ENCODE results near the gene SCGB1A1. TPM values are rescaled to one million over a fixed set of nuclear protein-coding genes. Genes with fewer than 3 reads are reported as not detected.

SCGB1A1 gene
- polyA plus RNA-seq, 4 donors: 4.6 to 11.2 TPM; not detected in 2

DNA sequence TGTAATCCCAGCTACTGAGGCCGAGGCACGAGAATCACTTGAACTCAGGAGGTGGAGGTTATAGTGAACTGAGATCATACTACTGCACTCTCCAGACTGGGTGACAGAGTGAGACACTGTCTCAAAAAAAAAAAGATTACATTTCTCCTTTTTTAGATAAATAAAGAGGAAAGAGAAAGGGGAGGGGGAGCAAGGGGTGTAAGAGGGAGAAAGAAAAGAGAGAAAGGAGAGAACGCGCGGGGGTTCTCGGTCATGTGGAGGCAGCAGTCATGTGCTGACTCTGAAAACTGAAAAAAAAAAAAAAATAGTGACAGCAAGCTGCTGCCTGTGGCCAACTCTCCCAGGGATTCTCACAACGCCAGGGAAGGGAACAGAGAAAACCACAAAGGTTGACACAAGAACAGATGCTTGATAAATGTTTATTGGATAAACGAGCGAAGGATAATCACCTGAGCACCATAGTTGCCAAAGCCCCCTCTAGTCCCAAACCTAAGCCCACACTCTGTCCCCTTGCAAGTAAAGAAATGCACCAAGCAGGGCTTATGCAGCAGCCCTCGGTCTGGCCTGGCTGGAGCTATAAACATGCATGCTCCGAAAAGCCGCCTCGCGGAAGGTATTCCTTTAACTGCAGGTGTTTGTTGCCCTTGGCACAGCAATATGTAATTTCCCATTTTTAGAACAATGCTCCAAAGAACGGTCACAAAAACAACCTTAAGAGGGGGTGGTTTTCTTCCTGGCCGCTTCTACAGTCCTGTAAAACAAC lies 14.5 kb downstream of the SCGB1A1 start:
- DNase-seq (no peak), FAIRE-seq (no peak)
- WGBS, 3 donors: 18 to 41% (median 33%) methylated on average over 16 of the region's 16 CpGs
- Histone ChIP-seq H3K36me3 (ENCODE audit: control insufficient read depth in 3 of 3, insufficient read depth in 2 of 3, low read depth in 1 of 3, low read length in 3 of 3) (no peaks in the 10 kb centered on the region), H3K4me1 (ENCODE audit: control insufficient read depth in 3 of 3, insufficient read depth in 2 of 3, low read depth in 1 of 3, low read length in 2 of 3) (peaks cover 4 to 46% (median 9%) of the 10 kb centered on the region in 3 donors), H3K27me3 (ENCODE audit: control insufficient read depth in 3 of 3, insufficient read depth in 3 of 3, low read length in 3 of 3) (no peaks in the 10 kb centered on the region), H3K9me3 (ENCODE audit: control insufficient read depth in 2 of 2, insufficient read depth in 1 of 2, low read depth in 1 of 2, low read length in 1 of 2) (no peaks in the 10 kb centered on the region), H3K4me3 (ENCODE audit: low read depth in 1 of 3, low read length in 3 of 3) (no peak overlapping the region), H3K27ac (ENCODE audit: low read depth in 1 of 3, low read length in 2 of 3) (peak overlapping the region in 1 of 3 donors; percentile 21)

DNA sequence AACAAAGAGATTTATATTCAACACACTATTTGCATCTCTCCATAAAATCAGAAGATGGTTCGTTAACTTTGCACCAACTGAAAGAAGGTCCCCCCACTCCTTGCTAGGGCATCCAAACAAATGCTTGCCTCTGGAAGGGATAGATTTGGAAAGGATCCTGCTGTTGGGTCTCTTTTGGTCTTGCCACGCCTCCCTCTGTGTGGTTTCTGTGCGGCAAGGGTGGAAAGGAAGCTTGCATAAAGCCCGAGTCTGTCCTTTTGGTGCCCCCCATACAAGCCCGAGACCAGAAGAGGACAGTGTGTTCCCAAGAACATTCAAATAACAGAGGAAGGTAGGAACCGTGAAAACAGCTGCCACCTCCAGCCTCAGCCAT lies 15.1 kb downstream of the SCGB1A1 start:
- FAIRE-seq (no peak), DNase-seq (no peak)
- Histone ChIP-seq H3K4me1 (ENCODE audit: control insufficient read depth in 3 of 3, insufficient read depth in 2 of 3, low read depth in 1 of 3, low read length in 2 of 3) (peaks cover 4 to 46% (median 9%) of the 10 kb centered on the region in 3 donors), H3K36me3 (ENCODE audit: control insufficient read depth in 3 of 3, insufficient read depth in 2 of 3, low read depth in 1 of 3, low read length in 3 of 3) (no peaks in the 10 kb centered on the region), H3K4me3 (ENCODE audit: low read depth in 1 of 3, low read length in 3 of 3) (no peak overlapping the region), H3K27me3 (ENCODE audit: control insufficient read depth in 3 of 3, insufficient read depth in 3 of 3, low read length in 3 of 3) (no peaks in the 10 kb centered on the region), H3K9me3 (ENCODE audit: control insufficient read depth in 2 of 2, insufficient read depth in 1 of 2, low read depth in 1 of 2, low read length in 1 of 2) (no peaks in the 10 kb centered on the region), H3K27ac (ENCODE audit: low read depth in 1 of 3, low read length in 2 of 3) (peak overlapping the region in 1 of 3 donors; percentile 70)
- 42 to 52% (median 51%) methylated on average over 6 of the region's 6 CpGs for WGBS, 3 donors

DNA sequence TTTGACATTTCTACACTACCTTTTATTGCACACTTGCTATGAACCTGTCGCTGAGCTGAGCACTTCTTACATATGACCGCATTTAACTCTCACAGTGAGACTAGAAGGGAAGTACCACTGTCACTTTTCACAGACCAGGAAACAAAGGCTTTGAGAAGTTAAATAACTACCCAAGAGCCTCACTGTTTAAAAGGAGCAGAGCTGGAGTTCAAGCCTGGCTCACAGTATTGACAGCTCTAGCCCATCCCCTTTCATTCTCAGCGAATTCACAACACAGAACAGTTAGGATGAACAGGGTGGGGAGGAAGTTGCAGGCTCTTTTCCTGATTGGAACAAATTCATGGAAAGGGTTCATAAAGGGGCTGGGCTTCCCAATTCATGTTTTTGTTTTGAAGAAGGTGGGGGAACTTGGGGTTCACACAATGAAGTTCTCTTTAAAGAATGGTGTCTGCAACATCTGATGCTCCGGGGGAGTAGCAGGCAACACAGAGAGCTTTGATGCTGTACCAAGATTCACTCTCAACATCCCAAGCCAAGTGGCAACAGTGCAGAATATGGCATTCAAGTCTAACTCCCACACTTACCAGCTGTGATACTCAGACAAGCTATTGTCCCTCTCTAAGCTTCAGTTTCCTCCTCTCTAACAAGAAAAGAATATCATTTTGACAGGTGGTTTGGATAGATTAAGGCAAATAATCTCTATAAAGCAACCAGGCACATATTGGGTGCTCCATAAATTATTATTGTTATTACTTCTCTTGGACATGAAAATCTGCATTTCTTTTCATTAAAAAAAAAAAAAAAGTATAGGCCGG lies 17.2 kb downstream of the SCGB1A1 start:
- no peaks in the 10 kb centered on the region for H3K9me3 ChIP-seq (ENCODE audit: control insufficient read depth in 2 of 2, insufficient read depth in 1 of 2, low read depth in 1 of 2, low read length in 1 of 2)
- DNase-seq (peak in 1 of 2 donors; percentile 40), FAIRE-seq (no peak)
- H3K4me3 ChIP-seq (ENCODE audit: low read depth in 1 of 3, low read length in 3 of 3): no peak overlapping the region
- H3K27ac ChIP-seq (ENCODE audit: low read depth in 1 of 3, low read length in 2 of 3): peak overlapping the region in 2 of 3 donors; percentile 3 to 29
- 57 to 66% (median 63%) methylated on average over 5 of the region's 5 CpGs for WGBS, 3 donors
- peaks cover 4 to 52% (median 9%) of the 10 kb centered on the region in 3 donors for H3K4me1 ChIP-seq (ENCODE audit: control insufficient read depth in 3 of 3, insufficient read depth in 2 of 3, low read depth in 1 of 3, low read length in 2 of 3)
- H3K36me3 ChIP-seq (ENCODE audit: control insufficient read depth in 3 of 3, insufficient read depth in 2 of 3, low read depth in 1 of 3, low read length in 3 of 3): no peaks in the 10 kb centered on the region
- no peaks in the 10 kb centered on the region for H3K27me3 ChIP-seq (ENCODE audit: control insufficient read depth in 3 of 3, insufficient read depth in 3 of 3, low read length in 3 of 3)

DNA sequence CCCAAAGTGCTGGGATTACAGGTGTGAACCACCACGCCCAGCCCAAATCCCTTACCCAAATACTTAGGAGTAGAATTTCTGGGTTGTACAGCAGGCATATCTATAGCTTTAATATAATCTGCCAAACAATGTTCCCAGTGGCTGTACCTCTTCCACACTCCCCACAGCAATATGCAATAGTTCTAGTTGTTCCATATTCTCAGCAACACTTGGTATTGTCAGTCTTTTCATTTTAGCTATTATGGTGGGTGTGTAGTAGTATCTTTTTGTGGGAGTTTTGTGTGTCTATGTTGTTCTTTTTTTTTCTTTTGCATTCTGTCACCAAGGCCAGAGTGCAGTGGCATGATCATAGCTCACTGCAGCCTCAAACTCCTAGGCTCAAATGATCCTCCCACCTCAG lies 18.8 kb downstream of the SCGB1A1 start:
- Histone ChIP-seq H3K36me3 (ENCODE audit: control insufficient read depth in 3 of 3, insufficient read depth in 2 of 3, low read depth in 1 of 3, low read length in 3 of 3) (no peaks in the 10 kb centered on the region), H3K27me3 (ENCODE audit: control insufficient read depth in 3 of 3, insufficient read depth in 3 of 3, low read length in 3 of 3) (no peaks in the 10 kb centered on the region), H3K9me3 (ENCODE audit: control insufficient read depth in 2 of 2, insufficient read depth in 1 of 2, low read depth in 1 of 2, low read length in 1 of 2) (no peaks in the 10 kb centered on the region), H3K27ac (ENCODE audit: low read depth in 1 of 3, low read length in 2 of 3) (peak overlapping the region in 1 of 3 donors; percentile 70), H3K4me3 (ENCODE audit: low read depth in 1 of 3, low read length in 3 of 3) (no peak overlapping the region), H3K4me1 (ENCODE audit: control insufficient read depth in 3 of 3, insufficient read depth in 2 of 3, low read depth in 1 of 3, low read length in 2 of 3) (peaks cover 4 to 41% (median 9%) of the 10 kb centered on the region in 3 donors)
- FAIRE-seq: no peak
- WGBS, 3 donors: 79 to 93% (median 90%) methylated on average over 1 of the region's 1 CpG
- no peak for DNase-seq

DNA sequence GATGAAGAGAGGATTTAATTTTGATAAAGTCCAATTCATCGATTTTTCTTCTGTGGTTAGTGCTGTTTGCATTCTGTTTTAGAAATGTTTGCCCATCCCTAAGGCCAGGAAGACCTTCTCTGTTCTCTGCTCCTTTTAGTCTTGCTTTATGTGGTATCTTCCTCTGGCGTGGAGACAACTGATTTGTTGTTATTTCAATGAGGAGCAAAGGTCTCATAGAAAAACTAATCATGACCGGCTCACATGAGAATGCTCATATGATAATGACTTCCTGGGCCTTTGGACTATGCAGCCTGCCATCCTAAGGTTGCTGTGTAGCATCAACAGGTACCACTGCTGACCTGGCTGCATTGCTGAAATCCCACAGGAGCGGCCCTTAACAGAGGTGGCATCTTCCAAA lies 19.8 kb downstream of the SCGB1A1 start:
- Histone ChIP-seq H3K36me3 (ENCODE audit: control insufficient read depth in 3 of 3, insufficient read depth in 2 of 3, low read depth in 1 of 3, low read length in 3 of 3) (no peaks in the 10 kb centered on the region), H3K9me3 (ENCODE audit: control insufficient read depth in 2 of 2, insufficient read depth in 1 of 2, low read depth in 1 of 2, low read length in 1 of 2) (no peaks in the 10 kb centered on the region), H3K27ac (ENCODE audit: low read depth in 1 of 3, low read length in 2 of 3) (peak overlapping the region in 1 of 3 donors; percentile 70), H3K27me3 (ENCODE audit: control insufficient read depth in 3 of 3, insufficient read depth in 3 of 3, low read length in 3 of 3) (no peaks in the 10 kb centered on the region), H3K4me1 (ENCODE audit: control insufficient read depth in 3 of 3, insufficient read depth in 2 of 3, low read depth in 1 of 3, low read length in 2 of 3) (peaks cover 2 to 35% (median 4%) of the 10 kb centered on the region in 3 donors), H3K4me3 (ENCODE audit: low read depth in 1 of 3, low read length in 3 of 3) (no peak overlapping the region)
- DNase-seq (peak; percentile 83 to 85), FAIRE-seq (no peak)
- WGBS, 3 donors: 19 to 58% (median 33%) methylated on average over 4 of the region's 4 CpGs

DNA sequence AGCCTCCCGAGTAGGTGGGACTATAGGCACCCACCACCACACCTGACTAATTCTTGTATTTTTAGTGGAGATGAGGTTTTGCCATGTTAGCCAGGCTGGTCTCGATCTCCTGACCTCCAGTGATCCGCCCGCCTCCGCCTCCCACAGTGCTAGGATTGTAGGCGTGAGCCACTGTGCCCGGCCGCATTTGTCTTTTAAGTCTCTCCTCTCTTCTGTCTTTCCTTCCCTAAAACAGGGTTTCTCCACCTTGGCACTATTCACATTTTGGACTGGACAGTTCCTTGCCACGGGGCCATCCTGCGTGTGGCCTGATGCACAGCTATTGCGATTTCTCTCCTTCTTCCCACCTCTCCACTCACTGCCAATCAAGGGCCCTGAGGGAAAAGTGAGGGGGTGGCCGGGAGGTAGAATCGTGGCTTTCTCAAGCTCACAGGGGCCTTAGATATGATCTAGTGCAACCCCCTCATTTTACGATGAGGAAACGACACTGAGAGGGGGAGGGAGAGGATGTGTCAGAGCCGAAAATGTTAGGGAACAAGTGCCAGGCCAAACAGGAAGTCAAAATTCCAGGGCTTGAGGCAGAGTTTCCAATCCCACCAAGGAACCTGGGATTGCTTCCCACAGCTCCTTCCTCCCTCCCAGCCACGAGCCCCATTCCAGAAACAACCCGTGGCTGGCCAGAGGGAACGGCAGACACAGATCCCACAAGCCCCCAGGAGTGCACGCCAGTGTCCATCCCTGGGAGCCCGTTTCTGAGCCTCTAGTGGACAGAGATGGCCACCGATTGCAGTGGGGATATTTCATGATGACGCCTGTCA lies 21.2 kb downstream of the SCGB1A1 start:
- DNase-seq (no peak), FAIRE-seq (no peak)
- H3K9me3 ChIP-seq (ENCODE audit: control insufficient read depth in 2 of 2, insufficient read depth in 1 of 2, low read depth in 1 of 2, low read length in 1 of 2): no peaks in the 10 kb centered on the region
- H3K4me3 ChIP-seq (ENCODE audit: low read depth in 1 of 3, low read length in 3 of 3): no peak overlapping the region
- H3K4me1 ChIP-seq (ENCODE audit: control insufficient read depth in 3 of 3, insufficient read depth in 2 of 3, low read depth in 1 of 3, low read length in 2 of 3): peaks cover 2 to 45% (median 12%) of the 10 kb centered on the region in 3 donors
- no peaks in the 10 kb centered on the region for H3K36me3 ChIP-seq (ENCODE audit: control insufficient read depth in 3 of 3, insufficient read depth in 2 of 3, low read depth in 1 of 3, low read length in 3 of 3)
- no peaks in the 10 kb centered on the region for H3K27me3 ChIP-seq (ENCODE audit: control insufficient read depth in 3 of 3, insufficient read depth in 3 of 3, low read length in 3 of 3)
- 56 to 70% (median 64%) methylated on average over 23 of the region's 23 CpGs for WGBS, 3 donors
- H3K27ac ChIP-seq (ENCODE audit: low read depth in 1 of 3, low read length in 2 of 3): peak overlapping the region in 2 of 3 donors; percentile 21 to 77

DNA sequence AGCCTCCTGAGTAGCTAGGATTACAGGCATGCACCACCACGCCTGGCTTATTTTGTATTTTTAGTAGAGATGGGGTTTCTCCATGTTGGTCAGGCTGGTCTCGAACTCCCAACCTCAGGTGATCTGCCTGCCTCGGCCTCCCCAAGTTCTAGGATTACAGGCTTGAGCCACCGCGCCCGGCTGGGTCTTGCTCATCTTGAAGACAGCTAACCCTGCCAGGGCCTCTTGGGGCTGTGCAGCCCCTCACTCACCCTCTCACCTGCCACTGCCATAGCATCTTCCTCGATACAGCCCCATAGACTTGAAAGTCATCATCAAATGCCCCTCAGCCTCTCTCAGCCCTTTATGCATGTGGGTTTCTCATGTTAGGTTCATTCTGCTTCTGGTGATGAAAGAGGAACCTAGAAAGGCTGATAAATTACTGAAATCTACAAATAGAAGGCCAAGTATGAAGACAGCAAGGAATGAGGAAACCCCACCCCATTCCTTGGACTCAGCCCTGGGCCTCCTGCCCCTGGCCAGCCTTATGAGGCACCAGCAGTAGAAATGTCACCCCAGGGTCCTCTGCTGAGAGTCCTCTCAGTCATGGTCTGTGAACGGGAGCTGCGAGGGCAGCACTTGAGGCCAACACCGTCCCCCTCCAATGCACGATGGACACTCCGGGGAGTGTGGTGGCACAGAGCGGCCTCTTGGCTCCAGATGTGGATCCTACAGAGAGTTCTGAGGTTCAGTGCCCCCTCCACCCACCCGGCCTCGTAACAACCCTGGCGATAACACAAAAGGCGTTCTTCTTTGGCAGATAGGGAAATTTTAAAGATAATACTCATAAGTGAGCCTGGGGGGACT lies 24.8 kb downstream of the SCGB1A1 start:
- no peak overlapping the region for H3K4me3 ChIP-seq (ENCODE audit: low read depth in 1 of 3, low read length in 3 of 3)
- peak overlapping the region; percentile 47 to 88 (median 66) for H3K27ac ChIP-seq (ENCODE audit: low read depth in 1 of 3, low read length in 2 of 3)
- no peaks in the 10 kb centered on the region for H3K27me3 ChIP-seq (ENCODE audit: control insufficient read depth in 3 of 3, insufficient read depth in 3 of 3, low read length in 3 of 3)
- WGBS, 3 donors: 80 to 88% (median 84%) methylated on average over 17 of the region's 17 CpGs
- DNase-seq (peak in 1 of 2 donors; percentile 55), FAIRE-seq (no peak)
- peaks cover 0 to 43% (median 7%) of the 10 kb centered on the region in 3 donors for H3K4me1 ChIP-seq (ENCODE audit: control insufficient read depth in 3 of 3, insufficient read depth in 2 of 3, low read depth in 1 of 3, low read length in 2 of 3)
- H3K9me3 ChIP-seq (ENCODE audit: control insufficient read depth in 2 of 2, insufficient read depth in 1 of 2, low read depth in 1 of 2, low read length in 1 of 2): no peaks in the 10 kb centered on the region
- no peaks in the 10 kb centered on the region for H3K36me3 ChIP-seq (ENCODE audit: control insufficient read depth in 3 of 3, insufficient read depth in 2 of 3, low read depth in 1 of 3, low read length in 3 of 3)

Measured in small intestine (tissue), 7 donors.